ENCODE results near the gene MISP3.

MISP3 gene

GRCh38 chr19:14051980-14052379 is 20.6 kb upstream of the MISP3 start:
- no peaks in the 10 kb centered on the region for H3K9me3 ChIP-seq (ENCODE audit: insufficient read depth, low read depth, low read length)
- H3K23ac ChIP-seq (ENCODE audit: low read length) = no peak overlapping the region
- no peak overlapping the region for H3K4me2 ChIP-seq (ENCODE audit: low read length)
- H3K4ac ChIP-seq (ENCODE audit: low read depth, low read length) = no peak overlapping the region
- no peaks in the 10 kb centered on the region for H3K27me3 ChIP-seq (ENCODE audit: insufficient read depth, low read length)
- H4K12ac ChIP-seq (ENCODE audit: low read depth, low read length) = no peak overlapping the region
- H4K8ac ChIP-seq (ENCODE audit: low read depth, low read length) = no peak overlapping the region
- H2AFZ ChIP-seq (ENCODE audit: insufficient read depth, low read length, poor library complexity) = no peak overlapping the region
- no peak overlapping the region for H3K4me3 ChIP-seq (ENCODE audit: low read depth, low read length)
- no peak overlapping the region for H4K91ac ChIP-seq (ENCODE audit: low read depth, low read length)
- no peak overlapping the region for H3K27ac ChIP-seq (ENCODE audit: low read depth, low read length)
- no peak overlapping the region for H2BK12ac ChIP-seq (ENCODE audit: low read length)
- WGBS (ENCODE audit: extremely low coverage, insufficient coverage, insufficient read length) = no CpG with 5 or more reads among the region's 9 CpGs
- H3K36me3 ChIP-seq (ENCODE audit: control insufficient read depth in 1 of 2, insufficient read depth in 2 of 2, low read length in 2 of 2) = no peaks in the 10 kb centered on the region
- H3K79me1 ChIP-seq (ENCODE audit: low read length) = no peaks in the 10 kb centered on the region
- H3K18ac ChIP-seq (ENCODE audit: low read length) = no peak overlapping the region
- H2BK120ac ChIP-seq (ENCODE audit: insufficient read depth, low read length, poor library complexity) = no peak overlapping the region
- no peak overlapping the region for H3K14ac ChIP-seq (ENCODE audit: low read length)
- H3K79me2 ChIP-seq (ENCODE audit: control insufficient read depth, insufficient read depth, low read length, poor library complexity) = no peaks in the 10 kb centered on the region
- H2AK5ac ChIP-seq (ENCODE audit: low read length) = no peak overlapping the region
- H2BK5ac ChIP-seq (ENCODE audit: low read depth, low read length, poor library complexity) = no peak overlapping the region
- no peak for DNase-seq
- no peaks in the 10 kb centered on the region for H3K4me1 ChIP-seq (ENCODE audit: control insufficient read depth in 1 of 2, insufficient read depth in 2 of 2, low read length in 2 of 2)
- H3K9ac ChIP-seq (ENCODE audit: low read length) = no peak overlapping the region

- H4K91ac ChIP-seq (ENCODE audit: low read depth, low read length) = no peak overlapping the region
- no peaks in the 10 kb centered on the region for H3K79me2 ChIP-seq (ENCODE audit: control insufficient read depth, insufficient read depth, low read length, poor library complexity)
- H3K36me3 ChIP-seq (ENCODE audit: control insufficient read depth in 1 of 2, insufficient read depth in 2 of 2, low read length in 2 of 2) = no peaks in the 10 kb centered on the region
- H2AFZ ChIP-seq (ENCODE audit: insufficient read depth, low read length, poor library complexity) = no peak overlapping the region
- H3K27ac ChIP-seq (ENCODE audit: low read depth, low read length) = no peak overlapping the region
- H3K4ac ChIP-seq (ENCODE audit: low read depth, low read length) = no peak overlapping the region
- no peak overlapping the region for H2BK120ac ChIP-seq (ENCODE audit: insufficient read depth, low read length, poor library complexity)
- WGBS (ENCODE audit: extremely low coverage, insufficient coverage, insufficient read length) = no CpG with 5 or more reads among the region's 6 CpGs
- no peak overlapping the region for H3K18ac ChIP-seq (ENCODE audit: low read length)
- H3K4me3 ChIP-seq (ENCODE audit: low read depth, low read length) = no peak overlapping the region
- no peaks in the 10 kb centered on the region for H3K27me3 ChIP-seq (ENCODE audit: insufficient read depth, low read length)
- H3K9ac ChIP-seq (ENCODE audit: low read length) = no peak overlapping the region
- no peaks in the 10 kb centered on the region for H3K79me1 ChIP-seq (ENCODE audit: low read length)
- no peak overlapping the region for H2BK12ac ChIP-seq (ENCODE audit: low read length)
- no peak overlapping the region for H2BK5ac ChIP-seq (ENCODE audit: low read depth, low read length, poor library complexity)
- H4K12ac ChIP-seq (ENCODE audit: low read depth, low read length) = no peak overlapping the region
- no peak overlapping the region for H3K23ac ChIP-seq (ENCODE audit: low read length)
- H4K8ac ChIP-seq (ENCODE audit: low read depth, low read length) = no peak overlapping the region
- H3K9me3 ChIP-seq (ENCODE audit: insufficient read depth, low read depth, low read length) = no peaks in the 10 kb centered on the region
- H2AK5ac ChIP-seq (ENCODE audit: low read length) = no peak overlapping the region
- H3K4me1 ChIP-seq (ENCODE audit: control insufficient read depth in 1 of 2, insufficient read depth in 2 of 2, low read length in 2 of 2) = no peaks in the 10 kb centered on the region
- H3K14ac ChIP-seq (ENCODE audit: low read length) = no peak overlapping the region
- no peak for DNase-seq
- no peak overlapping the region for H3K4me2 ChIP-seq (ENCODE audit: low read length)
Observed at GRCh38 chr19:14052470-14052869, 20.1 kb upstream of the MISP3 start.

- H2BK5ac ChIP-seq (ENCODE audit: low read depth, low read length, poor library complexity) = no peak overlapping the region
- no peaks in the 10 kb centered on the region for H3K27me3 ChIP-seq (ENCODE audit: insufficient read depth, low read length)
- H3K18ac ChIP-seq (ENCODE audit: low read length) = no peak overlapping the region
- no peaks in the 10 kb centered on the region for H3K9me3 ChIP-seq (ENCODE audit: insufficient read depth, low read depth, low read length)
- H3K4me2 ChIP-seq (ENCODE audit: low read length) = no peak overlapping the region
- H3K27ac ChIP-seq (ENCODE audit: low read depth, low read length) = no peak overlapping the region
- H2BK120ac ChIP-seq (ENCODE audit: insufficient read depth, low read length, poor library complexity) = no peak overlapping the region
- H4K8ac ChIP-seq (ENCODE audit: low read depth, low read length) = no peak overlapping the region
- no peaks in the 10 kb centered on the region for H3K79me1 ChIP-seq (ENCODE audit: low read length)
- H4K12ac ChIP-seq (ENCODE audit: low read depth, low read length) = no peak overlapping the region
- no peak overlapping the region for H2AFZ ChIP-seq (ENCODE audit: insufficient read depth, low read length, poor library complexity)
- no peak overlapping the region for H2BK12ac ChIP-seq (ENCODE audit: low read length)
- H3K4me1 ChIP-seq (ENCODE audit: control insufficient read depth in 1 of 2, insufficient read depth in 2 of 2, low read length in 2 of 2) = no peaks in the 10 kb centered on the region
- no peaks in the 10 kb centered on the region for H3K36me3 ChIP-seq (ENCODE audit: control insufficient read depth in 1 of 2, insufficient read depth in 2 of 2, low read length in 2 of 2)
- H3K9ac ChIP-seq (ENCODE audit: low read length) = no peak overlapping the region
- no peaks in the 10 kb centered on the region for H3K79me2 ChIP-seq (ENCODE audit: control insufficient read depth, insufficient read depth, low read length, poor library complexity)
- H3K4me3 ChIP-seq (ENCODE audit: low read depth, low read length) = no peak overlapping the region
- H3K14ac ChIP-seq (ENCODE audit: low read length) = no peak overlapping the region
- no peak overlapping the region for H3K23ac ChIP-seq (ENCODE audit: low read length)
- no peak overlapping the region for H2AK5ac ChIP-seq (ENCODE audit: low read length)
- H3K4ac ChIP-seq (ENCODE audit: low read depth, low read length) = no peak overlapping the region
- no peak for DNase-seq
- no peak overlapping the region for H4K91ac ChIP-seq (ENCODE audit: low read depth, low read length)
- no CpG with 5 or more reads among the region's 3 CpGs for WGBS (ENCODE audit: extremely low coverage, insufficient coverage, insufficient read length)
Observed at GRCh38 chr19:14053032-14053431, 19.6 kb upstream of the MISP3 start.

GRCh38 chr19:14053500-14053899 is 19.1 kb upstream of the MISP3 start:
- no peak for DNase-seq
- no CpG with 5 or more reads among the region's 11 CpGs for WGBS (ENCODE audit: extremely low coverage, insufficient coverage, insufficient read length)

More at GRCh38 chr19:14053500-14053899, 19.1 kb upstream of the MISP3 start:
- Histone ChIP-seq H2BK12ac (ENCODE audit: low read length) (no peak overlapping the region), H3K27ac (ENCODE audit: low read depth, low read length) (no peak overlapping the region), H3K9ac (ENCODE audit: low read length) (no peak overlapping the region), H2BK5ac (ENCODE audit: low read depth, low read length, poor library complexity) (no peak overlapping the region), H3K27me3 (ENCODE audit: insufficient read depth, low read length) (no peaks in the 10 kb centered on the region), H3K79me2 (ENCODE audit: control insufficient read depth, insufficient read depth, low read length, poor library complexity) (no peaks in the 10 kb centered on the region), H3K23ac (ENCODE audit: low read length) (no peak overlapping the region), H3K4ac (ENCODE audit: low read depth, low read length) (no peak overlapping the region), H3K36me3 (ENCODE audit: control insufficient read depth in 1 of 2, insufficient read depth in 2 of 2, low read length in 2 of 2) (no peaks in the 10 kb centered on the region), H3K79me1 (ENCODE audit: low read length) (no peaks in the 10 kb centered on the region), H3K9me3 (ENCODE audit: insufficient read depth, low read depth, low read length) (no peaks in the 10 kb centered on the region), H2BK120ac (ENCODE audit: insufficient read depth, low read length, poor library complexity) (no peak overlapping the region), H4K12ac (ENCODE audit: low read depth, low read length) (no peak overlapping the region), H3K14ac (ENCODE audit: low read length) (no peak overlapping the region), H4K91ac (ENCODE audit: low read depth, low read length) (no peak overlapping the region), H3K4me1 (ENCODE audit: control insufficient read depth in 1 of 2, insufficient read depth in 2 of 2, low read length in 2 of 2) (no peaks in the 10 kb centered on the region), H3K4me3 (ENCODE audit: low read depth, low read length) (no peak overlapping the region), H2AFZ (ENCODE audit: insufficient read depth, low read length, poor library complexity) (no peak overlapping the region), H3K4me2 (ENCODE audit: low read length) (no peak overlapping the region), H2AK5ac (ENCODE audit: low read length) (no peak overlapping the region), H4K8ac (ENCODE audit: low read depth, low read length) (no peak overlapping the region), H3K18ac (ENCODE audit: low read length) (no peak overlapping the region)

Data from trophoblast cell (in vitro differentiated cells and primary cell).